Stimulated activated CD8-positive, alpha-beta memory T cell treated with anti-CD3 and anti-CD28 coated beads, Interleukin-2, amount 100 ng/mL, for 1 hour (primary cell): ENCODE measurements around the gene MME.

Experiments used
- DNase-seq, 2 donors: peaks; one replicate each; pipeline ENCODE4 v3.0.0-alpha.2; 2020; ENCODE audit warnings: low read depth in 2 of 2

The MME gene

DNA sequence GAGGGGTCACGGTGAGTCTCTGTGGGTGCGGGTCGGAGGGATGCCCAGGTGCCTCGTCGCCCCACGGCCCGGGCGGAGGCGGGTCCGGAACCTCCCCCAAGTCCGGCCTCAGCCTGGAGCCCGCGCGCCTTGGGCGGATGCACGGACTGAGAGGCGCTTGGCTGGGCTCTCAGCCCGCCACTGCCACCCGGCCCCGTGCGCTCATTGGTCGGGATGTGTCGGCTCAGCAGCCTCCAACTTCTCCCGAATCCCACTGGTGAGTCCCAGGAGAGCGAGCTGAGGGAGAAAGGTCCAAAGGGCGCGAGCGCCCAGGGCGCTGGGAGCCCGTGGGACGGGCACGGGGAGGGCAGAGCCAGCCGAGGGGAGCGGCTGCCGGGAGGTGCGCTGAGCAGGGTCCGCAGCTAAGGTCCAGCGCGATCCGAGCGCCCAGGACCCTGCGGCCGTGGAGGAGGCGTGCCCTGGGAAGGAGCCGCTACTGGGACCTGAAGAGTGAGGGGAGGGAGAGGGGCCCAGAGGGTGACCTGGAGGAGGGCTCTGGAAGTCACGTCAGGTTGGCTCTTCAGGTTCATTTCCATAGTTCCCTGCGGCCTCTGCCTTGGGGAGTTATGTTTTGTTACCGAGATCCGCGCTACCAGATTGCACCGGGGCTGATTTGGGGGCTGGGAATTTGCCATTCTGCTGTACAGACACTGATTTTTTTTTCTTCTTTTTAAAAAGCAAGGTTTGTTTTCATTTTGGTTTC lies at the start of gene MME:
MME (plus strand) TSS at position 574 of the 742 bp plus-strand sequence. CDS start 3,849 bp downstream, outside the sequence.
- no peak for DNase-seq

DNA sequence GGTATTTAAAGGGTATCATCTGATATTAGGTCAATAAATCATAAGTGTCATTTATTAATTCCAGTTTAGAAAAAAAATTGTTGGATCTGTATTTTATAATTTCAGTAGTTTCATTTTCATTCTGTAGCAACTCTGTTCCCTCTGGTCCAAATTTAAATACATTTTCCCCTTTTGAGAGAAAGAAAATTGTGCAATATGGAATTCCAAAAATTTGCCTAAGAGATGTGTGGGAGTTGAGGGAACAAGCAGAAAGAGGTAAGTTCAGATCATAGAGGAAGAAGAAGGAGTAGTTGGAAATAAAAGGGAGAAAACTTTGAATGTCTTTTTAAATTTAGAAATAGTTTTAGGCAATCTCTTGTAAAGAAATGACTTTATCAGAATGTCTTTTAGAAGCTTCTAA lies 48.9 kb upstream of the MME start:
- DNase-seq: no peak

DNA sequence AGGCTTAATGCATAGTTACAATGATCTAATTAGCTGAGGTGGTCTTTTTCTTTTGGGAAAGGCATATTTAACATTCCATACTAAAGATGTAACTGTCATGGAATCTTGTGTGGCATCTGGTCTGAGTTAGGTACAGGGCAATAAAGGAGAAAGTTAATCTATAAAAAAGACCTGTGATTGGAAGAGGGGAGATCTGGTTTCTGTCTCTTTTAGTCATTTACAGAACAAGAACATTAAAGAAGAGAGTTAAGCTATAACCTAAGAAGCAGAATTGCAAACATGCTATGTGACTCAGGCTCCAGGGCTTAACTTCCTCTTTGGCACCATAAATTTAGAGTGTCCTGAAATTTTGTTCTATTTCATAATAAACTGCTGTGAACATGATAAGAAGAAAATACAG lies 47.2 kb upstream of the MME start:
- DNase-seq: no peak

DNA sequence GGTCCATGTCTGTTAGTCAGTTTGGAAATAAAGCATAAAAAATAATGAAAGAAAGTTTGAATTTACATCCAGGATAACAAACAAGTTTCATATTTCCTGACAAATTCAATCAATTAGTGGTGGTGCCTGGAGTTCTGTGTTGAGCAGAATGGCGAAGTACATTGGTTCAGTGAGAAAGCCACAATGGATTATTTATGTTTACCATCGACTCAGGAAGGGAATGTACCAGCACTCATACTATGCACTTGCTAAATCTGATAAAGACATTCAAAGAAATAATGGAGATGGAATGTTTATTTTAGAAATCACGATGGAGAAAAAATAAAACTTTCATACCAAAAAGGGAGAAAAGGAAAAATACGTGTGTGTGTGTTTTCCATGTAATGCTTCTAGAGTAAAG lies 45.3 kb upstream of the MME start:
- DNase-seq: no peak

DNA sequence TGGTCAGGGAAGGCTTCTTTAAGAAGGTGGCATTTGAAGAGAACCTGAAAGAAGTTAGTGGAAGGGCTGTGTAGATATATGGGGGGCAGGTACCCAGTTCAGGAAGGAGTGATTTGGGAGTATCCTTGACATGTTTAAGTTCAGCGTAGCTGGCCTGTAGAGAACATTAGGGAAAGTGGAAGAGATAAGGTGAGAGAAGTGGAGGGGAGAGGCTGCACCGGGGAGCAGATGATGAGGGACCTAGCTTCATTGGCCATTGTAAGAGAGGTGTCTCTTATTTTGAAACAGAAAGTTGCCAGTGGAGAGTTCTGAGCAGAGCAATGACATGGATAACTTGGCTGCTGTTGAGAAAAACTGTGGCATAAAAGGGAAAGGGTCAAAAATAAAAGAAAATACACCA lies 44.6 kb upstream of the MME start:
- DNase-seq: no peak

DNA sequence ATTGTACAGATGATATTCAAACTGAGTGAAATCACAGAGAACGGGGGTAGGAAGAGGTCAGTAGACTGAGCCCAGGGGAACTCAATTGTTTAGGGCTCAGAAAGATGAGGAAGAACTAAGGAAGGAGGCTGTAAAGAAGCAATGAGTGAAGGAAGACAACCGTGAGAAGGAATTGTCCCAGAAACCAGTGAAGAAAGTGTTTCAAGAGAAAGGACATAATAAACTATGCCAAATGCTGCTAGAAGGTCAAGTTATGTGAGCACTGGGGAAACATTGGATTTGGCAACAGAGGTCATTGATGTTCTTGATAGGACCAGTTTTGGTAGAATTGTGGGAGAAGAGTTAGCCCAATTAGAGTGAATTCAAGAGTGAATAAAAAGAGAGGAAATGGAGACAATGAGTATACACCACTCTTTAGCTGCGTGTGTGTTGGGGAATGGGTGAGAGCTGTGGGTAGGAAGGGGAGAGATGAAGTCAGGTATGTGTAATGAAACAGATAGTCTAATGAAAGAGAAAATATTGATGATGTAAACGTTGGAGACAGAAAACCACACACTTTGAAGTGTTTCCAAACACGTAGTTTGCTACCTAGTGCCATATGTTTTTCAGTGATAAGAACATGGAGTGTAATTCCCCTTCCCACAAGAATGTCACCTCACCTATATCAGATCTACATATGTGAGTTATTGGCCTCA lies 42.5 kb upstream of the MME start:
- DNase-seq: no peak

DNA sequence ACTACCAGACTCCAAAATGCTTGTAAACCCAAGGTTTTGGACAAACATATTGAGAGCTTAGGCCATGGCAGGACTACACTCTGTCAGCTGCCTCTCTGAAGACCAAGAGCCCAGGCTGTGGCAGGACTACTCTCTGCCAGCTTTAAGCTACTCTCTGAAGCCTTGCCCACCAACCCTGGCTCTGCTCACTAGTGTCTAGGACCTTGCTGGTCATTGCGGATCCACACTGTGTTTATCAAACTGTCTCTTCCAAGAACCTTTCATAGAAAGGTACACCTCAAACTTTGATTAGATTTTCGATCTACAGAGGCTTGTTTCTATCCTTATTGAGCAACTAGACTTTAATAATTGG lies 41.9 kb upstream of the MME start:
- no peak for DNase-seq

DNA sequence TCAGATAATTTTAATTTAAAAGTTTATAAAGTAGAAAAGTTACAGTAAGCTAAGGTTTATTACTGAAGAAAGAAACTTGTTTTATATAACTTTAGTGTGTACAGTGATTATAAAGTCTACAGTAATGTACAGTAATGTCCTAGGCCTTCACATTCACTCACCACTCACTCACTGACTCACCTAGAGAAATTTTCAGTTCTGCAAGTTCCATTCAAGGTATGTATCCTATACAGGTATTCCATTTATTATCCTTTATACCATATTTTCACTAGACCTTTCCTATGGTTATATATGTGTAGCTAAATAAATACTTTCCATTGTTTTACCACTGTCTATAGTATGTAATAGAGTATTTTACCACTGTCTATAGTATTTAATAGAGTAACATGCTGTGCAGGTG lies 33.2 kb upstream of the MME start:
- no peak for DNase-seq

DNA sequence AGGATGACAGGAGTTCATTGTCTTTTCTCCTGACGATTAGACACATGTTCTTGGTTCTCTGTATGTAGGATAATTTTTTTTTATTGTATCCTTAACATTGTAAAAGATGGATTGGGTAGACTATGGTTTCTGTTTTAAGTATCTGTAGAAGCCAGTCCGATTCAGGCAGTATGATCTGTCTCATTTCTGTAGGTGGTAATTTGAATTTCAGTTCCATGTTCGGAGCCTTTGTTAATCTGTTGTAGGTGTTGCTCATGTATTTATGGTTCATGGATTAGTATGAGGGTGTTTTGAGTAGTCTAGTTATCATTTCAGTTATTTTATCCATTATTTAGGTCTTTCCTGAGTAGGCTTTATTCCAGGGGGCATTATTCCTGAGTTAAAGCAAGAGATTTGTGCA lies 32.4 kb upstream of the MME start:
- DNase-seq: no peak

DNA sequence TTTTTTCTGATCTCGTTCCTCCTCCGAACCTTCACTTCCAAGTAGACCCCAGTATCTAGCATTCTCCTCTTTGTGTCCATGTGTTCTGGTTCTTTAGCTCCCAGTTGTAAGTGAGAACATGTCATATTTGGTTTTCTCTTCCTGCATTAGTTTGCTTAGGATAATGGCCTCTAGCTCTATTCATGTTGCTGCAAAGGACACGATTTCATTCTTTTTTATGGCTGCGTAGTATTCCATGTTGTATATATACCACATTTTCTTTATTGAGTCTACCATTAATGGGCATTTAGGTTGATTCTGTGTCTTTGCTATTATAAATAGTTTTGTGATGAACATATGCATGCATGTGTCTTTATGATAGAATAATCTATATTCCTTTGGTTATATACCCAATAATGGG lies 30.2 kb upstream of the MME start:
- DNase-seq: no peak

DNA sequence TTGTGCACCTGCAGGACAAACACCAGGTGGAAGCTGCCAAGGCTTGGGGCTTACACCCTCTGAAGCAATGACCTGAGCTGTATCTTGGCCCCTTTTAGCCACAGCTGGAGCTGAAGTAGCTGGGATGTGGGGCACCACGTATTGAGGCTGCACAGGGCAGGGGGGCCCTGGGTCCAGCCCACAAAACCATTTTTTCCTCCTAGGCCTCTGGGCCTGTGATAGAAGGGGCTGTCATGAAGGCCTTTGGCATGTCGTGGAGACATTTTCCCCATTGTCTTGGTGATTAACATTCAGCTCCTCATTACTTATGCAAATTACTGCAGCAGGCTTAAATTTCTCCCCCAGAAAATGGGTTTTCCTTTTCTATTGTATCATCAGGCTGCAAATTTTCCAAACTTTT lies 27.6 kb upstream of the MME start:
- DNase-seq: no peak

DNA sequence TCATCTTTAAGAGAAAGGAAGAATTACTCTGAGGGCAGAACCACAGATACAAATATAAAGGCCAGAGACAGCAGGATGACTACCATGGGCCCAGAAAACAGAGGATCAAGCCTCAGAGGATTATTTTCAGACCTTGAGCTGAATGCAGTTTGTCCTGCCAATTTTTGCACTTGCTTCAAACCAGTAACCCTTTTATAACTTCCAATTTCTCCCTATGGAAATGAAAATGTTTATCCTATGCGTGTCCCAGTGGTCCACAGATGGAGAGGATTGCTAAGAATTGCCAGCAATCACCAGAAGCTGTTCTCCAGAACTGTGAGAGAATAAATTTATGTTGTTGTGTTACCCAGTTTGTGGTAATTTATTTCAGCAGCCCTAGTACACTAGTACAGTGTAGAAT lies 26.4 kb upstream of the MME start:
- no peak for DNase-seq

DNA sequence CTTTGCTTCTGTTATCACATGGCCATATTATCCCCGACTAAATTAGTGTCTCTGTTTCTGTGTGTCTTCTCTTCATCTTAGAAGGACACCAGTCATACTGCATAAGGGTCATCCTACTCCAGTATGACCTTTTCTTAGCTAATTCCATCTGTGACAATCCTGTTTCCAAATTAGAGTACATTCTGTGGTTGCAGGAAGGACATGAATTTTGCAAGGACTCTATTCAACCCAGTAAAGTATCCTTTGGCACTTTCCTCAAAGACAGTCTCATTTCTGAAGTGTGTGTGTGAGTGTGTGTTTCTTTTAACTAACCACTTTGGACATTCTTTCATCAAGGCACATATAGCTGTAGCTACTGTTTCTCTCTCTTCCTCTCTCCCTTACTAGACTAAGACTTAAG lies 15.2 kb upstream of the MME start:
- no peak for DNase-seq

DNA sequence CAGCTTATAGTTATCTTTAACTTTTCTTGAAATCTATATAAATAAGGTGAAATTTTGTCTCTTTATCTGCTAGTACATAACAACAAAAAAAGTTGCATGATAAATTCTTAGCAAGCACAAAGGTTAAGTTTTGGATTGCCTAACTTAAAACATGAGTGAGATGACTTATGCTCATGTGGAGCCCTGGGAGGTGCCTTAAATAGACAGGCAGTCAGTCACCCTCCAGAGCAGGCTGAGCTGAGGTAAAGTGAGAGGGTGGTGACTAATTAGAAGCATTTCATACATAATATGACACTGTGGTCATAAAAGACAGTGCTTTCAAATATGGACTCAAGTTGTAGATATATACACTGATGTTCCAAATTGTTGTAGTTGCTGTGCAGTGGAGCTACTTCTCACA lies 14.6 kb upstream of the MME start:
- DNase-seq: no peak

DNA sequence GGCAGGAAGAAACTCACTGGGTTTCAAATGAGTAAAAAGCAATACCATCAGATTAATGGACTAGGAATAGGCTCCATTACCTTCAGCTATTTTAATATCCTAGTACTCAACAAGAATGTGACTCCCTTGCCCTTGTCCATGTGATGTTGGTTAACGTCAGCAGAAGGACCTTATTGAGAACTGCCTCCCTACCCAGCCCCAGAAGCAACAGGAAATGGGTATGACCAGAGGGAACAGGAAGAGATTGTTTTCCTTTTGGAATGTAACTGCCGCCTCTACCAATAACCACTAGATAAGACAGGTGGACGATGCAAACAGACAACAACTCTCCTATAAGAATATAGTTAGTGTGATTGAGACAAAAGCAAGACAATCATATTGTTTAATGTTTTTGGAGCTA lies 10.4 kb upstream of the MME start:
- no peak for DNase-seq

DNA sequence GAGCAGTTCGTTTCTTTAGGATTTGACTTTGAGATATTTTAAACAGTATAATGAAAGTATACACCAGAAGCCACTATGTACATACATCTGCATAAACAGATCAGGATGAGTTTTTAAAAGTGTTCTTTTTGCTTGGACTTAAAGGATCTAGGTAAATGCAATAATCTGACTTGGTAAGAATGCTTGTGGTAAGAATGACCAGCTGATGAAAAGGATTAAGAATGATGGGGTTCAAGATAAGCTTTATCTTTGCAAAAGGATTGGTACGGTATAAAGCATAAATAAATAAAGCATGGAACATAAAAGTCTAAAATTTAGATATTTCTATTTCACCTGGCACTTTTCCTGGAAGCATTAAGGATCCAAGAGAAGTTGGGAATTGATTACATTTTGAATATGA lies 9.8 kb upstream of the MME start:
- no peak for DNase-seq

DNA sequence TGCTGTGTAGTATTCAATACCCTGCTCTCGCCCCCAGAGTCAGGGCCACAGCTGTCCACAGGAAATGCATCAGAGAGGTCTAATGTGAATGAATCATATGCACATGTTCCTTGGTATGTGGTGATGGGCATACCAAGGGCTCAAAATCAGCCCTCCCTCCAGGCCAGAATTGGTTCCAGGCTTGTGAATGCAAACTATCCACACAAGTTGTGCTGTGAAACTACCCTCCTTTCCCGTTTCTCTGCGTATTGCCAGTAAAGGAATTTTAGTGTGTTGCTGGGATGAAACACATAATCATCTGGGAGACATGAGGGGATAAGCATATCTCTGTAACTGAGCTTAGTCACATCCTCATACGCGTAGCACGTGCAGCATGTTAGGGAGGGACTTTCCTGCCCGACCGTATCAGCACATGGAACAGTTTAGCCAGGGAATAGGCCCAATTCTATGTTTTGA lies 9.2 kb upstream of the MME start:
- DNase-seq: no peak

DNA sequence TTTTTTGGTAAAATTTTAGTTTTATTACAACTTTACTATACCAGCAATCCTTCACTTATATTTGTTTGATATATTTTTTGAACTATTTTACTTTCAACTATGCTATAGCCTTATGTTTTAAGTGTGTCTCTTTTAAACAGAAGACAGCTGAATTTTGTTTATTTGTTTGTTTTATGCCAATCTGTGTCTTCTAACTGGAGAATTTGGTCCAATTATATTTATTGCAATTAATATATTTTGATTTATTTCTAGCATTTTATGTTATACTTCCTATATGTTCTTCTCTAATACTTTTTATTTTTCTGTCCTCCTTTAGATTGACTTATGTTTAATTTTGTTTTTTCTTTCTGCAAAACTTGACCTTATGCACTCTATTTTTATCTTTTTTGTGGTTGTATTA lies 4.9 kb upstream of the MME start:
- DNase-seq: no peak

DNA sequence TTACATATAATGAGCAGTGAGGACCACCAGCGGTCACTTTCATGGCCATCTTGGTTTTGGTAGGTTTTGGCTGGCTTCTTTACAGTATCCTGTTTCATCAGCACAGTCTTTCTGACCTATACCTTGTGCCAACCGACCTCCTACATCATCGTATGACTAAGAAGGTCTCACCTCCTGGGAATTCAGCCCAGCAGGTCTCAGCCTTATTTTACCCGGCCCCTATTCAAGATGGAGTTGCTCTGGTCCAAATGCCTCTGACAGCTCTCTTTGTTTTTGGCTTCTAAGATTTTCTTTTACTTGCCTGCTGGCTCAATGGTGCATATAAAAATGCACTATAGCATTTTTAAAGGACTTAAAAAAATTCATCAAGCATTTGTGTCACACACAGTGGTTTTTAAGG lies 3.2 kb upstream of the MME start:
- no peak for DNase-seq

DNA sequence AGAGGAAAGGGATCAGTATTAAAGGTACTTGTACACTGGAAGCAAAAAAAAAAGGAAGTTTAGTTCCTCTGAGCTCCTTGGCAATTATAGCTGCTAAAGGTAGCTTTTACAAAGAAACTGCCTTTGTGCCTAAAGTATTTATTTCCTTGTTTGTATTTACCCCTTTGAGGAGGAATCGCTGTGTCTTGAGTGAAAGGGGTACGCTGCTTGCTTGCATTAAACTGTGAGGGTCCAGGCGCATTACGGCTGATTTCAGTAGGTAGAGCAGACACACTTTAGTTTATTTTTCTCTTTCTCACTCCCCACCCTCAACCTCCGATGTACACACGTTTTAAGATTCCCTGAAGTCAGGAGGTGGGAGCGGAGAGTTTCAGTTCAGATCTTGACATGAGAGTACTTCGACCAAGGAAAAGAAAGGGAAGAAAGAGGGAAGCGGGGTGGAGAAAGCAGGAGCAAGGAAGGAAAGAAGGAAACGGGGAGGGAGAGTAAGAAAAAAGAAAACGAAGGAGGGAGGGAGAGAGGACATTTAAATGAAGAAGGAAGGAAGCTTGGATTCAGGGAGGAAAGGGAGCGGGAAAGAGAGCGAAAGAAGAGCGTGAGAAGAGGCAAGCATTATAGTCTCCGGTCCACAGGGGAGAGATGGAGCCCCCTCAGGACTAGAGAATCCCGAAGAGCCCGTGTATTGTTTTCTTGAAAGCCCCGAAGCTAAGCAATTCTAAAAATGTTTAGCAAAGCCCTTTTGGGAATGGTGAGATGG lies 1.2 kb upstream of the MME start:
- no peak for DNase-seq

DNA sequence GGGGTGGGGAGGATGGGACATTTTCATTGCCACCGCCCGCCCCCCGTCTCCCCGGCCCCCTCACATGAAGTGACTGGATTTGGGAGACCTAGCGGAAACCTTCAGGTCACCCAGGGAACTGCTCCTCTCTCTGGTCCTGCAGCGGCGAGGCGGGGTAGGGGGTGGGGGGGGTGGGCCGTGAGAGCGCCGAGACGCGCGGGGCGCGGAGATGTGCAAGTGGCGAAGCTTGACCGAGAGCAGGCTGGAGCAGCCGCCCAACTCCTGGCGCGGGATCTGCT lies 712 bp upstream of the MME start:
- no peak for DNase-seq

DNA sequence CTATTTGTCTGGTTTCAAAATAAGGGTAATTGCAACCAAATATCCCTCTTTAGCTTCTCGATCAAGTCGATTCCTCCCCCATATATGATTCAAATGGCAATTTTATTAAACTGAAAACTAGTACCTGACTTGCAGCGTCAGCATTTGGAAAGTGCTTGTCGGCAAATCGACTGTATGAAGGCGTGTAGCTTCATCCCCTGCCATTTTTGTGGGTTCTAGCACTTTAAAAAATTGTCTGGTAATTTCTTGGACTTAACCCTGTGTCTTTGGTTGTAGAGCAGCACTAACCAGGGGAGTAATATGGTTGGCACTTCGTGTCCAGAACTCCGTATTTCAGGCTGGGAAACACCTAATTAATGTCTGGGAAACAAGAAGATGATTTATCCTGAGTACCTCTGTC lies 573 bp downstream of the MME start:
- DNase-seq: no peak

DNA sequence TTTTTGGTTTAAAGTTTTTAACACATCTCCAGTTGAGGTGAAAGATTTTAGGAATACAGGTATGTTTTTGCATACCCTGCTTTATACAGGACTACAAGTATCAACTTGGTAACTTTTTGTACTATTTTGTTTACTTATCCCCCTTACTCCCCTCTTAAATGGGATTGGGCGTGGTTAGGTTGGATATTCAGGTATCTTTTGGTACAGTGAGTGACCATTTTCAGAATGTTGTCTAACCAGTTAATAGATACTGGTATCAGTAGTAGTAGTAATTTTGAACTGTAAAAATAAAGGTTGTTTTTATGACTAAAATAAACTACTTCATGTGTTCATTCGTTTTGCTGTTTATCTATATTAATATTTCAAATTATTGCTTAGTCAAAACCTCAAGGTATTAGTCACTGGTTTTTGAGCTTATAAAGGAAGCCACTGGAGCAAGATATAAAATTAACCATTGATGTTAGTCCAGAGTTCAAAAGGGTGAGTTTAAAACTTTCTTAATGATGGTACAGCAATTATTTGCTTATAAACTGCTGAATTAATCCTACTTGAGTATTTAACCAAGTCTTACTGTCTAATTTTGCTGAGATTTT lies 3.3 kb downstream of the MME start:
- no peak for DNase-seq
